LNCaP clone FGC (cell line): ENCODE data around the gene GPC6.

Experiments
- DNase-seq: peaks from one replicate; pipeline ENCODE4 v3.0.0-alpha.2; 2011; ENCODE audit warnings: low read depth
- H3K4me3 ChIP-seq: 2 replicates; pipeline ENCODE4 v1.5.1; 2011; ENCODE audit warnings: mild to moderate bottlenecking, low read depth, low read length, control low read depth
- CTCF ChIP-seq: IDR thresholded peaks from 2 replicates; pipeline ENCODE4 v1.5.1; 2012; ENCODE audit warnings: mild to moderate bottlenecking; ENCODE audit not compliant: control insufficient read depth, insufficient read depth; ENCODE audit errors: extremely low read depth

The GPC6 gene

GRCh38 chr13:93460005-93460404, 233.4 kb downstream of the GPC6 start:
- TF ChIP-seq CTCF = no peak
- no peak for DNase-seq
- no peak overlapping the region for H3K4me3 ChIP-seq

- TF ChIP-seq CTCF = no peak
- DNase-seq = no peak
Observed at GRCh38 chr13:93462151-93462550, 235.5 kb downstream of the GPC6 start.

GRCh38 chr13:93466502-93467036, 240.0 kb downstream of the GPC6 start:
- TF ChIP-seq CTCF = no peak
- no peak for DNase-seq

More at GRCh38 chr13:93462151-93462550, 235.5 kb downstream of the GPC6 start:
- no peak overlapping the region for H3K4me3 ChIP-seq

GRCh38 chr13:93467175-93467574, 240.6 kb downstream of the GPC6 start:
- no peak for DNase-seq
- TF ChIP-seq CTCF = no peak
- H3K4me3 ChIP-seq = no peak overlapping the region

More at GRCh38 chr13:93466502-93467036, 240.0 kb downstream of the GPC6 start:
- no peak overlapping the region for H3K4me3 ChIP-seq

GRCh38 chr13:93468433-93468832, 241.8 kb downstream of the GPC6 start:
- no peak overlapping the region for H3K4me3 ChIP-seq
- TF ChIP-seq CTCF = no peak
- DNase-seq = no peak

GRCh38 chr13:93472296-93472695, 245.7 kb downstream of the GPC6 start:
- DNase-seq = no peak
- TF ChIP-seq CTCF = no peak
- H3K4me3 ChIP-seq = no peak overlapping the region

GRCh38 chr13:93472814-93473296, 246.2 kb downstream of the GPC6 start:
- no peak overlapping the region for H3K4me3 ChIP-seq
- no peak for TF ChIP-seq CTCF
- DNase-seq = no peak
